Skeletal muscle satellite cell (primary cell): ENCODE results near the gene PCSK6. TPM values are rescaled to one million over a fixed set of nuclear protein-coding genes. Genes with fewer than 3 reads are reported as not detected.

Source experiments
- H3K27me3 ChIP-seq: 2 replicates; pipeline ENCODE4 v1.7.0; 2013; ENCODE audit warnings: low read length; ENCODE audit not compliant: control insufficient read depth, insufficient read depth
- H3K36me3 ChIP-seq: 2 replicates; pipeline ENCODE4 v1.7.0; 2013; ENCODE audit warnings: mild to moderate bottlenecking, control low read depth, low read length; ENCODE audit not compliant: insufficient read depth
- H3K4me1 ChIP-seq: 2 replicates; pipeline ENCODE4 v1.7.0; 2013; ENCODE audit warnings: low read length; ENCODE audit not compliant: control insufficient read depth, insufficient read depth
- H3K4me2 ChIP-seq: 2 replicates; pipeline ENCODE4 v1.7.0; 2013; ENCODE audit warnings: mild to moderate bottlenecking, low read length
- H3K4me3 ChIP-seq: 2 replicates; pipeline ENCODE4 v1.7.0; 2013; ENCODE audit warnings: low read length
- H3K9ac ChIP-seq: 2 replicates; pipeline ENCODE4 v1.7.0; 2013; ENCODE audit warnings: mild to moderate bottlenecking, low read depth, low read length, moderate library complexity
- H3K9me3 ChIP-seq: replicated peaks from 2 replicates; pipeline ENCODE4 v1.7.0; 2013; ENCODE audit warnings: mild to moderate bottlenecking, control low read depth, low read length
- total RNA-seq: library from RNA; depleted of rRNA; stranded (reverse); fragments of >200 nt; gene quantifications from 2 replicates; pipeline ENCODE4 v1.2.3, GENCODE V29; 2012; rRNA removed

PCSK6 gene
- total RNA-seq: 0.44 and 2.0 TPM in 2 replicates

DNA sequence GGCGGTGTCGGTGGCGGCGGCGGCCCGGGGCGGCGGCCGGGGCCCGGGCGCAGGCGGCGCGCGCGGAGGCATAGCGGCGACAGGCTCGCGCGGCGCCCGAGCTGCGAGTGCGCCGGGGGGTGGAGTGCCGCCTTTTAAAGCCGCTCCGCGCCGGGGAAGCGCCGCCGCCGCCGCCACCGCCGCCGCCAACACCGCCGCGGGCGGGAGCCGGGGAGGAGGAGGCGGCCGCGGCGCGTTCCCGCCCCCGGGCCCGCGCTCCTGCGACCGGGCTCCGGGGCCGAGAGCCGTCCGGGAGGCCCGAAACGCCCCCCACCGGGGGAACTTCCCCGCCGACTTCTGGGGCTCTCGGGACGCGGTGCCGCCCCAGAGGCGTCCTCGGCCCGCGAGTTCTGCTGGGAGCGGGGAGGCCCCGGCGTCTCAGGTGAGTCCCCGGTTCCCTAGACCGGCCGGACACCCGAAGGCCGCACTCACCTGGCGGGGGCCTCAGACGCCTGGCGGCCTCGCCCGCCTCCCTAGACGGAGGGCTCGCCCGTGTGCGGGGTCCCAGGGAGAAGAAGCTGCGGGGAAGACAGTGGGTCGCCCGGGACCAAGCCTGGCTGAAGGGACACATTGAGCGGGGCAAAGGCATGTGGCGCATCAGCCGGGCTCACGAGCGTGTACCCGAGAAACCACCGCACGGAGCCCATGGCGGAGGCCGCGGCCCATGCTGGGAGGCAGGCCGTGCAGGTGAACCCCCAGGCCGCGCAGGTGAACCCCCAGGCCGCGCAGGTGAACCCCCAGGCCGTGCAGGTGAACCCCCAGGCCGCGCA, at the start of gene PCSK6:
Gene PCSK6, minus strand, starts transcription at position 109 of the 809 bp plus-strand sequence. Its CDS starts 37 bp downstream, at position 72.
- H3K27me3 ChIP-seq: peaks cover 56% of the 10 kb centered on the region
- H3K4me1 ChIP-seq: no peaks in the 10 kb centered on the region
- H3K36me3 ChIP-seq: no peaks in the 10 kb centered on the region
- no peaks in the 10 kb centered on the region for H3K9me3 ChIP-seq
- H3K4me2 ChIP-seq: peak within 1 kb of the TSS; percentile 44
- no peak within 1 kb of the TSS for H3K9ac ChIP-seq
- H3K4me3 ChIP-seq: peak within 1 kb of the TSS; percentile 39

- H3K4me1 ChIP-seq: no peaks in the 10 kb centered on the region
- H3K9me3 ChIP-seq: no peaks in the 10 kb centered on the region
- H3K36me3 ChIP-seq: no peaks in the 10 kb centered on the region
- H3K4me3 ChIP-seq: no peak overlapping the region
- peaks cover 36% of the 10 kb centered on the region for H3K27me3 ChIP-seq
- no peak overlapping the region for H3K4me2 ChIP-seq
- no peak overlapping the region for H3K9ac ChIP-seq
These were observed 49.5 kb upstream of the PCSK6 start for GRCh38 chr15:101538996-101539395.

DNA sequence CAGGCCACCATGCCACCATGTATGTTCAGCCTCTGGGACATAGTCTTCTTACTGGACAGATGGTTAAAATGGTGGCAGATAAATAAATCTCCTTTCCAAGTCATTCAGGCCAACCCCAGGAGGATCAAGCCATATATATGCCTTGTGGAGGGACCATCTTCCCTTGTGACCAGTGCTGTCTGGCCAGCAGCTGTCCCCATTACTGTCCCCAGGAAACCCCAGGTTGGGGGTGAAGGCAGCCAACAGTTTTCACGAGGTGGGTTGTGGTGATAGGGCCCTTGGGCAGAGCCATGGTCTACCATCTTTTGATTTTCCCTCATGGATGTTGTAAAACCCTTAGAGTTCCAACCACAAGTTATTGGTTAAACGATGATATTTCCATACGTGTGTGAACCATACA, 48.7 kb upstream of the PCSK6 start:
- H3K9me3 ChIP-seq: no peaks in the 10 kb centered on the region
- peaks cover 30% of the 10 kb centered on the region for H3K27me3 ChIP-seq
- no peak overlapping the region for H3K4me3 ChIP-seq
- H3K36me3 ChIP-seq: no peaks in the 10 kb centered on the region
- no peak overlapping the region for H3K9ac ChIP-seq
- no peaks in the 10 kb centered on the region for H3K4me1 ChIP-seq
- H3K4me2 ChIP-seq: no peak overlapping the region

- no peaks in the 10 kb centered on the region for H3K36me3 ChIP-seq
- H3K4me1 ChIP-seq: no peaks in the 10 kb centered on the region
- H3K4me2 ChIP-seq: no peak overlapping the region
- no peak overlapping the region for H3K4me3 ChIP-seq
- H3K9ac ChIP-seq: no peak overlapping the region
- peaks cover 29% of the 10 kb centered on the region for H3K27me3 ChIP-seq
- H3K9me3 ChIP-seq: no peaks in the 10 kb centered on the region
These were observed 48.1 kb upstream of the PCSK6 start for GRCh38 chr15:101537483-101538080.

GRCh38 chr15:101536875-101537405, 47.4 kb upstream of the PCSK6 start:
- no peaks in the 10 kb centered on the region for H3K4me1 ChIP-seq
- H3K4me3 ChIP-seq: no peak overlapping the region
- H3K36me3 ChIP-seq: no peaks in the 10 kb centered on the region
- H3K27me3 ChIP-seq: peaks cover 32% of the 10 kb centered on the region
- H3K9me3 ChIP-seq: no peaks in the 10 kb centered on the region
- H3K4me2 ChIP-seq: no peak overlapping the region
- H3K9ac ChIP-seq: no peak overlapping the region

DNA sequence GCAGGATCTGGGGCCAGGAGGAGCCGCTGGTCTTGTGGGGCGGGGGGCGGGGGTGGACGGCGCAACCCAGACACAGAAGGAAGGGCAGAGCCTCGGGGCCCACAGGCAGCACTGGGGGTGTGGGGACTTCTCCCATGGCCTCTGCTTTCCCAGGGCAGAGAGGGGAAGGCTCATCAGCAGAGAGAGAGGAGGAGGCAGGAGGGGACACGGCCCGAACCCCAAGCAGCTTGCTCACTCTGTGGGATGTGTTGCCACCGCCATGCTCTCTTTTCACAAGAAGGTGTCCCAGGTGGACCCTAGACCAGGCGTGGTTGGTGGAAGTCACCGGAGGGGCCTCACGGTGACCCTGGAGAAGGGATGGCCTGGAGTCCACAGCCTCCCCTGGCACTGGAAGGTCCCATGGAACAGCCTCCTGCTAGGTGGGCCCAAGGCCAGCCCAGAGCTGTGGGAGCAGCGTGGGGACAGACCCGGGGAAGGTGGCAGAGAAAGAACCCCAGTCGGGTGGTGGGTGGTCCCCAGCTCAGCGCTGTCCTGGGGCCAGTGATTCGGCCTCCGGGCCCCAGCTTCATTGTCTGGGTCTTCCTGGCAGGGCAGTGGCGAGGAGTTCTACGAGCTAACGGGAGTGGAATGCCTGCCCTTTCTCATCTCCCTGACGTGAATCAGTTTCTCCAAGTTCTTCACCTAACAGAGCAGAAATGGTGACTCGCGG, 46.8 kb upstream of the PCSK6 start:
- H3K9me3 ChIP-seq: no peaks in the 10 kb centered on the region
- H3K9ac ChIP-seq: no peak overlapping the region
- H3K36me3 ChIP-seq: no peaks in the 10 kb centered on the region
- no peak overlapping the region for H3K4me3 ChIP-seq
- H3K27me3 ChIP-seq: peaks cover 32% of the 10 kb centered on the region
- H3K4me1 ChIP-seq: no peaks in the 10 kb centered on the region
- H3K4me2 ChIP-seq: no peak overlapping the region

- Histone ChIP-seq H3K9me3 (no peaks in the 10 kb centered on the region), H3K9ac (no peak overlapping the region), H3K4me1 (no peaks in the 10 kb centered on the region), H3K36me3 (no peaks in the 10 kb centered on the region), H3K4me3 (no peak overlapping the region), H3K4me2 (no peak overlapping the region), H3K27me3 (peaks cover 29% of the 10 kb centered on the region)
These were observed 45.8 kb upstream of the PCSK6 start for GRCh38 chr15:101535170-101535902.

GRCh38 chr15:101534376-101534970, 45.0 kb upstream of the PCSK6 start:
- Histone ChIP-seq H3K4me3 (no peak overlapping the region), H3K27me3 (peaks cover 30% of the 10 kb centered on the region), H3K9ac (no peak overlapping the region), H3K4me2 (no peak overlapping the region), H3K4me1 (no peaks in the 10 kb centered on the region), H3K36me3 (no peaks in the 10 kb centered on the region), H3K9me3 (no peaks in the 10 kb centered on the region)

GRCh38 chr15:101533371-101534140, 44.0 kb upstream of the PCSK6 start:
- Histone ChIP-seq H3K27me3 (peaks cover 24% of the 10 kb centered on the region), H3K9ac (no peak overlapping the region), H3K4me1 (no peaks in the 10 kb centered on the region), H3K9me3 (no peaks in the 10 kb centered on the region), H3K4me3 (no peak overlapping the region), H3K4me2 (no peak overlapping the region), H3K36me3 (no peaks in the 10 kb centered on the region)

GRCh38 chr15:101532865-101533264, 43.4 kb upstream of the PCSK6 start:
- no peak overlapping the region for H3K4me2 ChIP-seq
- H3K9me3 ChIP-seq: no peaks in the 10 kb centered on the region
- no peak overlapping the region for H3K4me3 ChIP-seq
- H3K4me1 ChIP-seq: no peaks in the 10 kb centered on the region
- H3K27me3 ChIP-seq: peaks cover 21% of the 10 kb centered on the region
- no peaks in the 10 kb centered on the region for H3K36me3 ChIP-seq
- no peak overlapping the region for H3K9ac ChIP-seq
